NCI-H446 treated with DMSO at 0.1 percent for 48 hours (cell line): Measurements from ENCODE around the gene RDH14.

Experiments used
- DNase-seq: peaks from one replicate; lab custom pipeline; 2025; lab: John Stamatoyannopoulos, UW

RDH14 gene

GRCh38 chr2:18560031-18560796 lies at the start of gene RDH14:
TSS of gene RDH14 (minus strand) at chr2:18560653. CDS start at chr2:18560572, 81 bp downstream.
- DNase-seq = peak; percentile 77

GRCh38 chr2:18610090-18610489 lies 49.6 kb upstream of the RDH14 start:
- DNase-seq = no peak

- no peak for DNase-seq
Observed at GRCh38 chr2:18605115-18605514, 44.7 kb upstream of the RDH14 start.

- no peak for DNase-seq
Observed at GRCh38 chr2:18604531-18604885, 44.1 kb upstream of the RDH14 start.

DNA sequence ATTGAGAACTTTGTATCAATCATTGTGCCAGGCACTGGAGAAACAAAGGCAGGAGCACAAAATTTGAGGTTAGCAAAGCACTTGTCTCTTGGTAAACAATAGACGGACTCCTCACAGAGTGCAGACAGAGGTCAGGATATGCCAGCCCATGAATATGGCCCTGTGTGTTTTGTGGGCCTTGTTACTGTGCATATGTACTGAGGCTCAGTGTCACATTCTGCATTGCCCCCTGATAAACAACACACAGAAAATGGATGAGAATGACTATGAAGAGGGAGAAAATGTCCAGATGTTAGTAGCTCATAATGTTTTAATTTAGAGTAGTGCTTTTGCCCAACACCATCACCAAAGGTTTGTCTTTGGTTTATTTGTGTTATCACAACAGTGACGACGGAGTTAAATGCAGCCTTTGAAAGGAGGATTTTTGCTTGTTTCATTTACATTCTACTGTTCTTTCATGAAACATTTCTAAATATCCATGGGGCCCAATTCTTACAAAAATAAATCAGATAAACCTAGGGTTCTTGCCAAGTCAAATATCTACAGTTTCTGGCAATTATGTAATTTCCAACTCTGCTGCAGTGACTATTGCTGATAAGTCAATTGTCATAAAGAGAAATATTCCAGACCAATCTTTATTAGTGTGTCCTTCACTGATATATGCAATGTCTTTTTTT lies 43.5 kb upstream of the RDH14 start:
- DNase-seq = no peak

- no peak for DNase-seq
Observed at GRCh38 chr2:18602298-18602697, 41.8 kb upstream of the RDH14 start.

DNA sequence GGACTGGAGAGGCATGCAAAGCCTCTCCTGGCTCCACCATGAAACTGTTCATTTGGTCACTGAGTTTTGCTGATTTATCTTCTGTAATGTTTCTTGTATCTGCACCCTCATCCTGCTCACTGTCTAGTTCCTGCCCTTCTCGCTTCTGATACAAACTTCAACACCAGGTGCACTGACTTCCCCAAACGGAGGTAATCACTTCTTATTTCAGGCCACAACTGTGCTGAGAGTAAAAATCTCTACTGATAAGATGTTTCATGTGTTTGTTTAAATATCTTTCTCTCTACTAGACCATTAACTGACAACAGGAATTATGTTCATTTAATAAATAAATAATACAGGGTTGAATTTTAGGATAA lies 39.8 kb upstream of the RDH14 start:
- DNase-seq = no peak

GRCh38 chr2:18599509-18600254 lies 39.2 kb upstream of the RDH14 start:
- no peak for DNase-seq

- DNase-seq = no peak
Observed at GRCh38 chr2:18598848-18599484, 38.5 kb upstream of the RDH14 start.

DNA sequence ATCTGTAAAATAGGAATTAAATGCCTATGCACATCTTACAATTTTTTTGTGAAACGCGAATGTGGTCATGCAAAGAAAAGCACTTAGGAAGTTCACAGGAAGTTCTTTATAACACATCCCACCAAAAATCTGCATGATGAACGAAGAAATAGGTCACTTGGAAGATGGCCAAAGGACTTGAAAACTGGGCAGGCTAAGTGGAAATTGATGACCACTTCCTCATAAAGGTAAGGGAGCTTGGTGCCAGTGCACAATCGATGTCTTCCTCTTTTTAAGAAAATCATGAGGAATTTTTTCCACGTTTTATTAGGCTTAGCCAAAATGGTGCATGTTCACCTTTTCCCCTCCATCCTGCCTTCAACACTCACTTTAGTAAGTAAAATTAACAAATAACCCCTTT lies 37.2 kb upstream of the RDH14 start:
- no peak for DNase-seq

GRCh38 chr2:18596993-18597392 lies 36.5 kb upstream of the RDH14 start:
- DNase-seq = no peak

GRCh38 chr2:18593496-18593895 lies 33.0 kb upstream of the RDH14 start:
- no peak for DNase-seq

DNA sequence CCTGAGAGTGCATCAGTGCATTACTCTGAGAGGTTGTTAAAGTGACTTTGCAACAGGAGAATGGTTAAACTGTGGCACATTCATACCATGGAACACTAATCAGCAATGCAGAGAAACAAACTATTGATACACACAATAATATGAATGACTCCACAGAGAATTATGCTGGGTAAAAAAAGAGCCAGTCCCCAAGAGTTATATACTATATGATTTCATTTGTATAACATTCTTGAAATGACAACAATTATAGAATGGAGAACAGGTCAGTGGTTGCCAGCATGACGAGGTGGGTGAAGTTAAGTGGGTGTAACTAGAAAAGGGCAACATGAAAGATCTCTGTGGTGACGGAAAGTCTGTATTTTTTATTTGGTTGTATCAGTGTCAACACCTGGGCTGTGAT lies 31.9 kb upstream of the RDH14 start:
- no peak for DNase-seq

DNA sequence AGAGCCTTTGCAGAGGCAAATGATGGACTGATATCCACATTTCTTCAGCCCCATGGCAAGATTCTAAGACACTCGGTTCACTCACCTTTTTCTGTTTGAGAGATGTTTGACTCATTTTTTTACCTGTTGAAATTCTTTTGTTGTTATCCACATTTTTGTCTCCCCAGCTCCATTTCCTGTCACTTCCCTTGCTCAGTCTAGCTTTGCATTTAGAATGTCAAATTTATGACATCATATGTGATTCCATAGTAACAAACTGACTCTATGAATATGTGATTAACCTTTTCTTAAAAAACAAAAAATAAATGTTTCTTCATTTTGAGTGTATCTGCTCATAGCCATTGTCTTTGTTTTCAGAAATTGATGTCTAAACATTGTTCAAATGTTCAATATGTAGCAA lies 28.9 kb upstream of the RDH14 start, which contains the start of gene NT5C1B:
NT5C1B (minus strand) TSS at position 216 of the 400 bp plus-strand sequence; CDS start at position 115, 101 bp downstream.
- no peak for DNase-seq

DNA sequence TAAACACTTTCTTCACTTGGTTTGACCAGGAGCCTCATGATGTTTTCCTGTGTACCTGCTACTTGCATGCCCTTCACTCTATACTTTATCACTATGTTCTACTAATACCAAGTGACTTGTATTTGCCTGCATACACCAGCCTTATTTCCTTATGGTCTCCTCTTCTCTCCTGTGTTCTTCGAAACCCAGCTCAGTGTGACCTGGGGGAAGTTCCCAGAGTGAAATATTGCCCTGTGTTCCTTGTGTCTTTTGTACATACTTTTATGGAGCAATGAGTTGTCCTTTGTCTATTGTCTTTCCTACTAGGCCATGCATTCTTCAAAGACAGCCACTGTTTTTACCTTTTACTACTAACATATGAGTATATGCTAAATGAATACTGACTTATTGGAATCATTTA lies 28.3 kb upstream of the RDH14 start:
- DNase-seq = no peak

DNA sequence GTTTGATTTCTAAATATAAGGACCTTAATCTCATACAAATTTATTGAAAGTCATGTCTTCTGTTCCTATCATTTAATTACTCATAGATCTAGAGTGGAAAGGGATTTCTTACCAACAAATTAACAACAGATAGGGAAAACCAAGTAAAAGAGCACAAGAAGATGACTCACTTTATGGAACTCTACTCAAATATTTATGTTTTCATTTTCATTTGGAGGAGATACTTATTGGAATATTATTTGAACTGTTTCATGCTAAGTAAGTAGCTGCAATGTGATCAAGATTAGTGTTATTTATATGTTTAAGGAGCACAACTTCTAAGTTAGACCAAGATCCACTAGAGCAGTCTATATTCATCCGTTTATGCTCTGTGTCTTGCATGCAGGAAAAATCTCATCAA lies 27.6 kb upstream of the RDH14 start:
- DNase-seq = no peak

DNA sequence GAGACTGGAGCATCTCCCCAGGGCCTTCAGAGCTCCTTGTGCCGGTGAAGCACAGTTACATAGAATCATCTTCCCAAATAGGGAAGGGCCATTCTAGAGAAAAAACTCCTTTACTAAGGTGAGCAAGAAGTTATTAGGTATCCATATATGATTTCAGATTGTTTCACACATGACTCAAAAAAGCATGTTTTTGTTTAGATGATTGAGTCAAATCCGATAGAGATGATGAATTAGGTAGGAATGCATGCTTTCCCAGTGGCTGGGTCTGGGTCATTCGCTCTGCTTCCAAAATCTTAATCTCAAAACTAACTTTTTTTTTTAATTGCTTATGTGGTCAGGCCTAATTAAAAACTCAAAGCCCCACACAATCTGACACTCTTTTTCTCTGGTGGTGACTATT lies 25.1 kb upstream of the RDH14 start:
- no peak for DNase-seq

DNA sequence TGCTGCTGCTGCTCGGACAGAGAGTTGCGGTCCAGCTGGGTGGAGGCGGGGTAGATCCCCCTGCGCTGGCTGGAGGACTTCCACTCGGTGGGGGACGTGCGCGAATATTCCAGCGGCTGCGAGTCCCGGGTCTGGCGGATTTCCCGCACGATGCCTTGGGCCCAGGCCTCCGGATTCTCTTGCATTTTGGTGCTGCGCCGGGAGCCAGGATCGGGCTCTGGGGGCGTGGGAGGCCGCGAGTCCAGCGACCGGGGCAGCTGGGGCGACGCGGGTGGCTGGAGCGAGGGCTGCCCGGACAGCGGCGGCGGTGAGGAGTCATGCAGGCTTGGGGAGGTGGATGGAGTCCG lies 24.1 kb upstream of the RDH14 start:
- DNase-seq = no peak

GRCh38 chr2:18583905-18584607 lies 23.6 kb upstream of the RDH14 start:
- no peak for DNase-seq

DNA sequence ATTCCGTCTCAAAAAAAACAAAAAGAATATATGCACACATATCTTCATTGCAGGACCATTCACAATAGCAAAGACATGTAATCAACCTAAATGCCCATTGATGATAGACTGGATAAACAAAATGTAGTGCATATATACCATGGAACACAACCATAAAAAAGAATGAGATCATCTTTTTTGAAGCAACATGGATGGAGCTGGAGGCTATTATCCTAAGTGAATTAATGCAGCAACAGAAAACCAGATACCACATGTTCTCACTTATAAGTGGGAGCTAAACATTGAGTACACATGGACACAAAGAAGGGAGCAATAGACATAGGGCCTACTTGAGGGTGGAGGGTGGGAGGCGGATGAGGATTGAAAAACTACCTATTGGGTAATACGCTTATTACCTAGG lies 20.2 kb upstream of the RDH14 start:
- DNase-seq = no peak

- no peak for DNase-seq
Observed at GRCh38 chr2:18578033-18578432, 17.6 kb upstream of the RDH14 start.

- no peak for DNase-seq
Observed at GRCh38 chr2:18566145-18566769, 5.8 kb upstream of the RDH14 start.
